T-helper 1 cell treated with Interleukin-12 subunit alpha and Interleukin-12 subunit beta and Interleukin-4 antibody, amounts not matched to agents 30 ng/mL and 1 ng/mL, for 36 hours (primary cell): ENCODE measurements around the gene SCAP. TPM values are rescaled to one million over a fixed set of nuclear protein-coding genes. Genes with fewer than 3 reads are reported as not detected.
"Not testable (repeated sequence)": the region's sequence is repeated elsewhere in the genome, so short reads cannot be mapped to it uniquely, and the experiment has no call there.

Experiments used
- intact Hi-C: fragments of 100-400 bp; cut with micrococcal nuclease; formaldehyde crosslinking; loops from one replicate; pipeline ENCODE4 v1.15.1; 2024
- total RNA-seq: library from RNA; stranded (reverse); gene quantifications from 2 replicates; pipeline ENCODE4 v1.2.3, GENCODE V29; 2022

Gene SCAP
- total RNA-seq, 1 donor from 2014 or later = 77.0 TPM

- intact Hi-C loops = no loop called here
These were observed 104.6 kb downstream of the SCAP start for GRCh38 chr3:47370887-47371697.

- intact Hi-C loops = not testable (repeated sequence)
These were observed 105.7 kb downstream of the SCAP start for GRCh38 chr3:47370020-47370419.

GRCh38 chr3:47367631-47368030 is 108.1 kb downstream of the SCAP start:
- intact Hi-C loops = no loop called here

GRCh38 chr3:47366833-47367232 is 108.9 kb downstream of the SCAP start:
- intact Hi-C loops = no loop called here

- intact Hi-C loops = no loop called here
These were observed 110.3 kb downstream of the SCAP start for GRCh38 chr3:47365213-47366153.

Other genes starting within 250 kb of the SCAP start
- 2.0 and 3.1 TPM in 2 replicates for gene KIF9, start 193.1 kb downstream of the SCAP start, total RNA-seq
- gene KLHL18, start 193.0 kb downstream of the SCAP start, total RNA-seq = 28.2 and 31.8 TPM in 2 replicates
- 37.6 and 40.6 TPM in 2 replicates for gene PTPN23, start 94.9 kb downstream of the SCAP start, total RNA-seq
- gene ELP6, start 37.8 kb upstream of the SCAP start, total RNA-seq = 43.3 and 46.1 TPM in 2 replicates
- 0.49 and 0.63 TPM in 2 replicates for gene CSPG5, start 102.9 kb upstream of the SCAP start, total RNA-seq